ENCODE measurements around the gene WBP1L. TPM values are rescaled to one million over a fixed set of nuclear protein-coding genes. Genes with fewer than 3 reads are reported as not detected.

Gene WBP1L
- total RNA-seq, 2 donors from 2014 or later = 136 to 168 TPM

- TF ChIP-seq CTCF (IDR thresholded peaks at IDR 0.05) (no peak), POLR2A (IDR thresholded peaks at IDR 0.05) (peak; percentile 36), POLR2AphosphoS5 (IDR thresholded peaks at IDR 0.05) (peak; percentile 51)
- Histone ChIP-seq H3K9me3 (no peaks in the 10 kb centered on the region), H3K27ac (peak overlapping the region; percentile 93 to 95), H3K4me3 (peak overlapping the region; percentile 19 to 30), H3K27me3 (replicated peaks; ENCODE audit: insufficient read depth) (no peaks in the 10 kb centered on the region), H3K4me1 (replicated peaks) (peaks cover 41% of the 10 kb centered on the region), H3K36me3 (no peaks in the 10 kb centered on the region)
- intact Hi-C loops (cut with DNase I) = no loop called here
- peak; percentile 76 for DNase-seq (ENCODE audit: low spot score)
- WGBS = 3% methylated on average over 17 of the region's 17 CpGs
Measured at GRCh38 chr10:102775935-102776669, 32.4 kb downstream of the WBP1L start.

- DNase-seq (ENCODE audit: low spot score) = peak; percentile 93
- Histone ChIP-seq H3K27ac (peak overlapping the region; percentile 93 to 95), H3K4me3 (peak overlapping the region; percentile 19 to 30), H3K36me3 (no peaks in the 10 kb centered on the region), H3K9me3 (no peaks in the 10 kb centered on the region), H3K27me3 (replicated peaks; ENCODE audit: insufficient read depth) (no peaks in the 10 kb centered on the region), H3K4me1 (replicated peaks) (peaks cover 49% of the 10 kb centered on the region)
- intact Hi-C loops (cut with DNase I) = no loop called here
- TF ChIP-seq POLR2AphosphoS5 (IDR thresholded peaks at IDR 0.05) (peak; percentile 93), POLR2A (IDR thresholded peaks at IDR 0.05) (peak; percentile 34), CTCF (IDR thresholded peaks at IDR 0.05) (no peak)
- 4% methylated on average over 9 of the region's 9 CpGs for WGBS
Measured at GRCh38 chr10:102776779-102777456, 33.2 kb downstream of the WBP1L start.

GRCh38 chr10:102777711-102778453 lies 34.1 kb downstream of the WBP1L start:
- DNase-seq (ENCODE audit: low spot score) = no peak
- Histone ChIP-seq H3K27me3 (replicated peaks; ENCODE audit: insufficient read depth) (no peaks in the 10 kb centered on the region), H3K9me3 (no peaks in the 10 kb centered on the region), H3K4me1 (replicated peaks) (peaks cover 56% of the 10 kb centered on the region), H3K4me3 (no peak overlapping the region), H3K36me3 (no peaks in the 10 kb centered on the region), H3K27ac (peak overlapping the region; percentile 93 to 95)
- intact Hi-C loops (cut with DNase I) = no loop called here
- 76% methylated on average over 17 of the region's 17 CpGs for WGBS
- TF ChIP-seq CTCF (IDR thresholded peaks at IDR 0.05) = no peak
- no peak for TF ChIP-seq POLR2AphosphoS5 (IDR thresholded peaks at IDR 0.05)
- TF ChIP-seq POLR2A (IDR thresholded peaks at IDR 0.05) = no peak

GRCh38 chr10:102778781-102779180 lies 35.0 kb downstream of the WBP1L start:
- DNase-seq (ENCODE audit: low spot score) = no peak
- Histone ChIP-seq H3K27ac (peak overlapping the region; percentile 30 to 95), H3K27me3 (replicated peaks; ENCODE audit: insufficient read depth) (no peaks in the 10 kb centered on the region), H3K4me3 (no peak overlapping the region), H3K36me3 (no peaks in the 10 kb centered on the region), H3K9me3 (no peaks in the 10 kb centered on the region), H3K4me1 (replicated peaks) (peaks cover 65% of the 10 kb centered on the region)
- intact Hi-C loops (cut with DNase I) = no loop called here
- TF ChIP-seq POLR2AphosphoS5 (IDR thresholded peaks at IDR 0.05) = no peak
- TF ChIP-seq CTCF (IDR thresholded peaks at IDR 0.05) = no peak
- TF ChIP-seq POLR2A (IDR thresholded peaks at IDR 0.05) = no peak
- 88% methylated on average over 2 of the region's 2 CpGs for WGBS
